RWPE1 (cell line): ENCODE results near the gene PNCK.

Experiments used
- CTCF ChIA-PET: fragments of 350-600 bp; sonication (Branson Sonifier 250); formaldehyde crosslinking; extraction: SDS; loops from one replicate; lab custom pipeline; 2021; lab: Yijun Ruan, JAX
- POLR2A ChIA-PET: fragments of 400-600 bp; formaldehyde crosslinking; extraction: SDS; loops from one replicate; lab custom pipeline; 2020; ENCODE audit warnings: antibody characterized with exemption; ENCODE audit not compliant: low non-redundant PET; lab: Yijun Ruan, JAX
- DNase-seq: peaks from one replicate; pipeline ENCODE4 v3.0.0; 2012; ENCODE audit warnings: low spot score
- H3K27ac ChIP-seq: fragments of 450-650 bp; 2 replicates; pipeline ENCODE4 v1.5.1; 2017
- CTCF ChIP-seq: fragments of 450-650 bp; conservative IDR thresholded peaks from 2 replicates; pipeline ENCODE4 v1.5.1; 2017; ENCODE audit warnings: low read depth, mild to moderate bottlenecking

Gene PNCK

GRCh38 chrX:153688506-153688905, 14.9 kb upstream of the PNCK start:
- POLR2A ChIA-PET = no interaction called here
- no peak for TF ChIP-seq CTCF
- CTCF ChIA-PET = no interaction called here
- no peak for DNase-seq
- peak overlapping the region; percentile 77 for H3K27ac ChIP-seq

GRCh38 chrX:153688071-153688470, 14.5 kb upstream of the PNCK start:
- POLR2A ChIA-PET = no interaction called here
- CTCF ChIA-PET = no interaction called here

DNA sequence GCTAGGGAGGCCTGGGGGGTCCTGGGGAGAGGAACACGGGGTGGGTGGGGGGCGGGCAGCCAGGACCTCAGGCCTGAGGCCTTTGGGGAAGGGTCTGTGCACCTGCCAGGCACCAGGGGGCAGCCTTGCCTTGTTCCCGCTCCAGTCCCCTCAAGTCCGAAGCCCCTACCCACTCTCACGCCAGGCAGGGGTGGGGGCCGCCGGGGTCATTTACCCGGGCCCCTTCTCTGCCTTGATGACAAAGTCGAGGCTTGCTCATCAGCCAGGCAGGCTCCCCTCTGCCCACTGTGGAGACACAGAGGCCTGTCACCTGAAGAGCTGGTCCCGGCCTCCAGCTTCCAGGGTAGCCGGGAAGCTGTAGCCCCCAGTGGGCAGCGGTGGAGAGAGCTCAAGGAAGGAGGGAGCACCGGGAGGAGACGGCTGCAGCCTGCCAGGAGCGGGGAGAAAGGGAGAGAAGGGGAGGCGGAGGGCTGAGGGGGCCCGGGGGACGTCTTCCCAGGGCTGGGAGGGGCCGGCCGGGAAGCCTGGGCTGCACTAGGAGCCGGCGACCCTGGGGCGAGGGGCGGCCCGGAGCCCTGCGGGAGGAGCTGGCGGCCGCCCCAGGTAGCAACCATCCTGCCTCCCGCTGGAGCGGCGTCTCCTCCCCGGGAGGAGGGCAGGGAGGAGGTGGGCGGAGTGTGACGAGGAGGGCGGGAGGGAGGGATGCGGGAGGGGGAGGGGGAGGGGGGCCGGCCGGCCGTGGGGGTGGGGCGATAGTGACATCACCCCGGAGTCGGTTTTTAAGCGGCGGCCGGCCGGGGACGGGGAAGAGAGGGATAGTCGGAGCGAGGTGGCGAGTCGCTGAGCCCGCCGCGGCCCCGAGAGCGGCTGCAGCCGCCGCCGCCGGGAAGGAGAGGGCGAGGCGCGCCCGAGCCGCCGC, 13.8 kb upstream of the PNCK start, which contains the start of gene SLC6A8:
Gene SLC6A8, plus strand, starts transcription at position 806 of the 919 bp plus-strand sequence. CDS start 649 bp downstream, outside the sequence.
- peak; percentile 71 for DNase-seq
- ChIA-PET CTCF (no interaction called here), POLR2A (no interaction called here)
- no peak for TF ChIP-seq CTCF
- peak within 1 kb of the TSS; percentile 77 for H3K27ac ChIP-seq

More at GRCh38 chrX:153688071-153688470, 14.5 kb upstream of the PNCK start:
- no peak for DNase-seq
- no peak for TF ChIP-seq CTCF
- H3K27ac ChIP-seq = peak overlapping the region; percentile 77

DNA sequence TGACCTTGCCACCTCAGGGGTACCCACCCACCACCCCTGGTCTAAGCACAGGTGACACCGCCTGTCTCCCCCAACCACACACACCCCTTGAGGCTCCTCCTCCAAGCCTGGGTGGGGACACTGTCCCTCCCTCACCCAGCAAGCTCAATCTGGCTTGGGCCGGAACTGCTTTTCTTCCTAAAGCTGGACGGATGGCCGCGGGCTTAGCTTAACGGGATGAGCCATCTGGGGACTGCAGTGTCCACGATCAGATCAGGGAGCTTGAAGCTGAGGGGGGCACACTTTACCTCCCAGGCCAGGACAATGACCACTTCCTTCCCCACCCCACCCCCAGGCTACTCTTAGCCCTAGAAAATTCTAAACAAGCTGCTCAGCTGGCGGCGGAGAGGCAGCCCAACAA, 13.1 kb upstream of the PNCK start:
- H3K27ac ChIP-seq = peak overlapping the region; percentile 53
- no peak for DNase-seq
- TF ChIP-seq CTCF = no peak
- ChIA-PET POLR2A (no interaction called here), CTCF (interaction anchor here (1.0 kb wide), 1 partner anchor 17 kb away, joined by 4 read pairs; no protein-coding TSS in a partner anchor)

DNA sequence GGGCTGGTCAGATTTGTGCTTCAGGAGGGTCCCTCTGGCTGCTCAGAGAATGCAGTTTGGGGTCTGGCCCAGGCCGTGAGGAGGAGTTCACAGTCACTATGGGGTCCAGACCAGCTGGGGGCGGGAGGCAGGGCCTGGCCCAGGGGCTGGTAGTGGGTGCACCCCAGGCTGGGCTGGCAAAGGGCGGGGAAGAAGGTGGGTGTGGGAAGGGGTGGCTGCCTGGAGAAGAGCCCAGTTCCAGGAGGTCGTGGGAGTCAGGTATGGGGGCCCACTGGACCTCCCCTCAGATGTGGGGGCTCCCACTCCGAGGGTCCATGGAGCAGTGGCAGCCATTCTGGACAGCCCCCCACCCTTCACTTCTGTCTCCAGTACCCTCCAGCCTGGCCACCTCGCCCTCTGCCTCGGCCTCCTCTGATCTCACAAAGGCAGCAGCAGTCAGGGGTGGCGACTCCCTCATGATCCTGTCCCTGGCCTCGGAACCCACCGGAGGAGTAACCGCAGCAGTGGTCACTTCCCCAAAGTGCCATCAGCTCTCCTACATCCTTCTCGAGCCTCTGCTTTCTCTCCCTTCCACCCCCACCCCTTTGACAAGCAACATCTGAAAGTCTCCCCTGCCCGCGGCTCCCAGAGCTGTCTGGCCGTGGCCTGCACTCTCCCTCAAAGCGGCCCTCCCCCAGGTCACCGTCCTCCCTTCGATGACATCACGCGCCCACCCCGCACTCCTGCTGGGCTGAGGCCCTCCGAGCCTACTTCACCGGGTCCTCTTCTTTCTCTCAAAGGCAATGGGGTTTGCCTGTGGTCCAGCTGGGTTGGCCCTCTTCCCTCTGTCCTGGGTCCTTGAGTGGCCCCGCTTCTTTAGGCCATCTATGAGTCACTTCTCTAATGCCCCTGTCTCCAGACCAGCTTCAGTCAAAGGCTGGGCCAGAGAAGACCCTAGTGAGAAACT, 12.4 kb upstream of the PNCK start:
- H3K27ac ChIP-seq = peak overlapping the region; percentile 53
- TF ChIP-seq CTCF = no peak
- DNase-seq = no peak
- ChIA-PET CTCF (interaction anchor here (1.0 kb wide), 1 partner anchor 16 kb away, joined by 4 read pairs; no protein-coding TSS in a partner anchor), POLR2A (no interaction called here)

- DNase-seq = no peak
- ChIA-PET POLR2A (no interaction called here), CTCF (no interaction called here)
- H3K27ac ChIP-seq = no peak overlapping the region
- no peak for TF ChIP-seq CTCF
Measured at GRCh38 chrX:153685156-153685536, 11.5 kb upstream of the PNCK start.
